BLaER1 treated with 17β-estradiol and CSF1 and Interleukin-3, amounts not matched to agents 10 nM and 100 nM (cell line): ENCODE results near the gene RASA4B.
"Not testable (repeated sequence)": the region's sequence is repeated elsewhere in the genome, so short reads cannot be mapped to it uniquely, and the experiment has no call there.

ENCODE experiments used
- H3K27ac ChIP-seq, 11 experiments: shearing (Covaris generic); formaldehyde crosslinking; 2 replicates each; pipeline ENCODE4 v1.8.1; 2022
- H3K27me3 ChIP-seq, 11 experiments: shearing (Covaris generic); formaldehyde crosslinking; 2 replicates each; pipeline ENCODE4 v1.8.1; 2022
- H3K36me3 ChIP-seq, 11 experiments: shearing (Covaris generic); formaldehyde crosslinking; 2 replicates each; pipeline ENCODE4 v1.8.1; 2022
- H3K4me1 ChIP-seq, 10 experiments: shearing (Covaris generic); formaldehyde crosslinking; 2 replicates each; pipeline ENCODE4 v1.8.1; 2022
- H3K4me2 ChIP-seq, 11 experiments: shearing (Covaris generic); formaldehyde crosslinking; 2 replicates each; pipeline ENCODE4 v1.8.1; 2022
- H3K4me3 ChIP-seq, 10 experiments: shearing (Covaris generic); formaldehyde crosslinking; 2 replicates each; pipeline ENCODE4 v1.8.1; 2022
- H3K9ac ChIP-seq, 11 experiments: shearing (Covaris generic); formaldehyde crosslinking; 2 replicates each; pipeline ENCODE4 v1.8.1; 2022
- H3K9me3 ChIP-seq, 11 experiments: shearing (Covaris generic); formaldehyde crosslinking; replicated peaks in 1 of 11; 2 replicates each; pipeline ENCODE4 v1.8.1; 2022
- H4K20me1 ChIP-seq, 11 experiments: shearing (Covaris generic); formaldehyde crosslinking; 2 replicates each; pipeline ENCODE4 v1.8.1; 2022
- Cebpa-rat ChIP-seq, 11 experiments: shearing (Covaris generic); IDR thresholded peaks; 2 replicates each; pipeline ENCODE4 v1.8.1; 2022

Gene RASA4B

GRCh38 chr7:102456327-102456726 is 61.2 kb downstream of the RASA4B start:
- peaks cover 0 to 95% (median 27%) of the 10 kb centered on the region in 11 experiments; a peak in 15 of 22 replicates for H4K20me1 ChIP-seq
- no peak overlapping the region for H3K27ac ChIP-seq
- peak overlapping the region in 9 of 11 experiments; percentile 54 to 88 (median 75); a peak in 16 of 22 replicates for H3K4me2 ChIP-seq
- no peak overlapping the region for H3K4me3 ChIP-seq
- peaks cover 23 to 48% (median 36%) of the 10 kb centered on the region in 10 experiments for H3K4me1 ChIP-seq
- no peak for TF ChIP-seq Cebpa-rat (IDR thresholded peaks at IDR 0.05)
- no peaks in the 10 kb centered on the region for H3K27me3 ChIP-seq
- H3K9me3 ChIP-seq, result no peaks in the 10 kb centered on the region
- H3K9ac ChIP-seq, result peak overlapping the region in 2 of 11 experiments; percentile 12 to 62; a peak in 3 of 22 replicates
- H3K36me3 ChIP-seq, result peaks cover 33 to 47% (median 38%) of the 10 kb centered on the region in 11 experiments

- TF ChIP-seq Cebpa-rat (IDR thresholded peaks at IDR 0.05), result no peak
- Histone ChIP-seq H3K4me3 (no peak overlapping the region), H3K27ac (peak overlapping the region in 5 of 11 experiments; percentile 10 to 62 (median 49); a peak in 5 of 22 replicates), H3K27me3 (no peaks in the 10 kb centered on the region), H3K9me3 (no peaks in the 10 kb centered on the region), H3K4me2 (peak overlapping the region; percentile 49 to 88 (median 75)), H3K4me1 (peaks cover 23 to 55% (median 43%) of the 10 kb centered on the region in 10 experiments), H3K36me3 (peaks cover 33 to 45% (median 38%) of the 10 kb centered on the region in 11 experiments), H4K20me1 (peaks cover 0 to 97% (median 35%) of the 10 kb centered on the region in 11 experiments; a peak in 16 of 22 replicates), H3K9ac (peak overlapping the region in 8 of 11 experiments; percentile 8 to 62 (median 38); a peak in 13 of 22 replicates)
Measured at GRCh38 chr7:102455596-102455995, 62.0 kb downstream of the RASA4B start.

GRCh38 chr7:102454932-102455331 is 62.6 kb downstream of the RASA4B start:
- peak overlapping the region in 7 of 11 experiments; percentile 27 to 62 (median 41); a peak in 10 of 22 replicates for H3K27ac ChIP-seq

GRCh38 chr7:102454468-102454867 is 63.1 kb downstream of the RASA4B start:
- H3K9ac ChIP-seq, result peak overlapping the region in 8 of 11 experiments; percentile 8 to 62 (median 40); a peak in 11 of 22 replicates
- H3K27ac ChIP-seq, result peak overlapping the region in 8 of 11 experiments; percentile 27 to 62 (median 42); a peak in 12 of 22 replicates
- H3K4me2 ChIP-seq, result peak overlapping the region; percentile 49 to 88 (median 75)
- peaks cover 23 to 64% (median 51%) of the 10 kb centered on the region in 10 experiments for H3K4me1 ChIP-seq
- TF ChIP-seq Cebpa-rat (IDR thresholded peaks at IDR 0.05), result no peak
- no peaks in the 10 kb centered on the region for H3K9me3 ChIP-seq
- H3K4me3 ChIP-seq, result no peak overlapping the region
- no peaks in the 10 kb centered on the region for H3K27me3 ChIP-seq
- H4K20me1 ChIP-seq, result peaks cover 0 to 99% (median 46%) of the 10 kb centered on the region in 11 experiments; a peak in 16 of 22 replicates
- peaks cover 33 to 48% (median 37%) of the 10 kb centered on the region in 11 experiments for H3K36me3 ChIP-seq

More at GRCh38 chr7:102454932-102455331, 62.6 kb downstream of the RASA4B start:
- Histone ChIP-seq H3K4me1 (peaks cover 23 to 62% (median 50%) of the 10 kb centered on the region in 10 experiments), H3K4me2 (peak overlapping the region; percentile 49 to 88 (median 75)), H4K20me1 (peaks cover 0 to 97% (median 41%) of the 10 kb centered on the region in 11 experiments; a peak in 16 of 22 replicates), H3K9ac (peak overlapping the region in 5 of 11 experiments; percentile 8 to 62 (median 55); a peak in 6 of 22 replicates), H3K36me3 (peaks cover 33 to 45% (median 38%) of the 10 kb centered on the region in 11 experiments)
- TF ChIP-seq Cebpa-rat (IDR thresholded peaks at IDR 0.05), result peak in 2 of 11 experiments; percentile 26 to 60; a peak in 1 of 22 replicates
- H3K9me3 ChIP-seq, H3K27me3 ChIP-seq, H3K4me3 ChIP-seq: not testable (repeated sequence)

GRCh38 chr7:102453319-102453718 is 64.3 kb downstream of the RASA4B start:
- no peak overlapping the region for H3K9ac ChIP-seq
- no peaks in the 10 kb centered on the region for H3K27me3 ChIP-seq
- peak overlapping the region in 2 of 11 experiments; percentile 12 to 76; a peak in 1 of 22 replicates for H3K4me2 ChIP-seq
- H3K36me3 ChIP-seq, result peaks cover 26 to 48% (median 35%) of the 10 kb centered on the region in 11 experiments
- H4K20me1 ChIP-seq, result peaks cover 0 to 99% (median 53%) of the 10 kb centered on the region in 11 experiments; a peak in 16 of 22 replicates
- no peak for TF ChIP-seq Cebpa-rat (IDR thresholded peaks at IDR 0.05)
- no peaks in the 10 kb centered on the region for H3K9me3 ChIP-seq
- peaks cover 23 to 64% (median 51%) of the 10 kb centered on the region in 10 experiments for H3K4me1 ChIP-seq
- no peak overlapping the region for H3K4me3 ChIP-seq
- H3K27ac ChIP-seq, result peak overlapping the region in 3 of 11 experiments; percentile 8 to 53 (median 17); a peak in 3 of 22 replicates

GRCh38 chr7:102452451-102452850 is 65.1 kb downstream of the RASA4B start:
- Histone ChIP-seq H3K36me3 (peaks cover 26 to 48% (median 35%) of the 10 kb centered on the region in 11 experiments), H3K4me2 (peak overlapping the region in 1 of 11 experiments; percentile 64; a peak in 2 of 22 replicates), H4K20me1 (peaks cover 0 to 99% (median 61%) of the 10 kb centered on the region in 11 experiments; a peak in 16 of 22 replicates), H3K4me3 (no peak overlapping the region), H3K9me3 (no peaks in the 10 kb centered on the region), H3K9ac (no peak overlapping the region), H3K27me3 (no peaks in the 10 kb centered on the region), H3K4me1 (peaks cover 23 to 66% (median 51%) of the 10 kb centered on the region in 10 experiments), H3K27ac (no peak overlapping the region; a peak in 1 of 22 replicates)
- no peak for TF ChIP-seq Cebpa-rat (IDR thresholded peaks at IDR 0.05)

GRCh38 chr7:102451371-102452054 is 66.1 kb downstream of the RASA4B start:
- Histone ChIP-seq H3K9ac (peak overlapping the region in 3 of 11 experiments; percentile 9 to 25 (median 16); a peak in 1 of 22 replicates), H3K4me3 (no peak overlapping the region), H3K9me3 (no peaks in the 10 kb centered on the region), H3K36me3 (peaks cover 26 to 48% (median 35%) of the 10 kb centered on the region in 11 experiments), H3K27ac (peak overlapping the region in 3 of 11 experiments; percentile 7 to 50 (median 25); a peak in 4 of 22 replicates), H4K20me1 (peaks cover 0 to 100% (median 68%) of the 10 kb centered on the region in 11 experiments; a peak in 16 of 22 replicates), H3K4me1 (peaks cover 23 to 73% (median 54%) of the 10 kb centered on the region in 10 experiments), H3K4me2 (peak overlapping the region in 5 of 11 experiments; percentile 39 to 67 (median 53); a peak in 9 of 22 replicates), H3K27me3 (no peaks in the 10 kb centered on the region)
- no peak for TF ChIP-seq Cebpa-rat (IDR thresholded peaks at IDR 0.05)

GRCh38 chr7:102450242-102450641 is 67.3 kb downstream of the RASA4B start:
- Histone ChIP-seq H3K4me1 (peaks cover 17 to 73% (median 54%) of the 10 kb centered on the region in 10 experiments), H3K4me3 (no peak overlapping the region), H3K27ac (peak overlapping the region in 3 of 11 experiments; percentile 20 to 50 (median 30); a peak in 4 of 22 replicates), H3K9me3 (no peaks in the 10 kb centered on the region), H3K27me3 (no peaks in the 10 kb centered on the region), H3K4me2 (peak overlapping the region in 8 of 11 experiments; percentile 2 to 67 (median 44); a peak in 12 of 22 replicates), H3K9ac (peak overlapping the region in 3 of 11 experiments; percentile 16 to 54 (median 31); a peak in 5 of 22 replicates), H3K36me3 (peaks cover 24 to 52% (median 40%) of the 10 kb centered on the region in 11 experiments), H4K20me1 (peaks cover 0 to 99% (median 59%) of the 10 kb centered on the region in 11 experiments; a peak in 16 of 22 replicates)
- TF ChIP-seq Cebpa-rat (IDR thresholded peaks at IDR 0.05), result no peak
